DOHH2 (cell line): ENCODE results near the gene EIF1AD.

Experiments
- CTCF ChIP-seq: fragments of 200-600 bp; sonication (generic); IDR thresholded peaks from one replicate; pipeline ENCODE4 v1.5.1; 2014; ENCODE audit warnings: antibody characterized with exemption, mild to moderate bottlenecking, low read depth, low read length; ENCODE audit not compliant: poor library complexity, severe bottlenecking
- EZH2phosphoT487 ChIP-seq: fragments of 200-600 bp; sonication (generic); IDR thresholded peaks from 2 replicates; pipeline ENCODE4 v1.6.1; 2017; ENCODE audit warnings: borderline replicate concordance, mild to moderate bottlenecking, antibody characterized with exemption, low read length, moderate library complexity, mixed read lengths

DNA sequence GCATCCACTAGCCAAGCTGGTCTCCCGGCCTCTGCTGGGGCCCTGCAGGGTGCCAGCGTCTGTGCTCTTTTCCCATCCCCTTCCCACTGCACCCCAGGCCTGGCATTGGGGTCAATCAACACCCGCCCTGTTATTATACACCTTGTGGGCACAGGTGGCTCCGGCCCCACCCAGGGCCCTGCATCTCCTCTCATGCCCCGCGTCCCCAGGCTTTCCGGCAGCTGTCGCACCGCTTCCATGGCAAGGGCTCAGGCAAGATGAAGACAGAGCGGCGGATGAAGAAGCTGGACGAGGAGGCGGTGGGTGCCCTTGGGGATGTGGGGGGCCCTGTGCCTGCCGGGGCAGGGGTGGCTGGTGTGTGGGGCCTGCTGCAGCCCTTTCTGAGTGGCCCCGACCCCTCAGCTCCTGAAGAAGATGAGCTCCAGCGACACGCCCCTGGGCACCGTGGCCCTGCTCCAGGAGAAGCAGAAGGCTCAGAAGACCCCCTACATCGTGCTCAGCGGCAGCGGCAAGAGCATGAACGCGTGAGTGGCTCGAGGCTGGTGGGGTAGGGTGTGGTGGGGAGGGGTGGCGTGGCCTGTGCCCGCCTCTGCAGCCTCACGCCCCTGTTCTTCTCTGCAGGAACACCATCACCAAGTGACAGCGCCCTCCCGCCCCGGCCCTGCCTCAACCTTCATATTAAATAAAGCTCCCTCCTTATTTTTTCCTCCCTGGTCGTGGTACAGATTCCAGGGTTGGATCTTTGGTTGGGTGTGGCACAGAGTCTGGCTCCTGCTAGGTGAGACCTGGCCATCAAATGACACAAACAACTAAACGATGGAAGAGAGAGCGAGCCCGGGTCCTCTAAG is 23.3 kb downstream of the EIF1AD start:
- TF ChIP-seq CTCF (no peak), EZH2phosphoT487 (no peak)
